ENCODE measurements around the gene ATG16L2.

The ATG16L2 gene

DNA sequence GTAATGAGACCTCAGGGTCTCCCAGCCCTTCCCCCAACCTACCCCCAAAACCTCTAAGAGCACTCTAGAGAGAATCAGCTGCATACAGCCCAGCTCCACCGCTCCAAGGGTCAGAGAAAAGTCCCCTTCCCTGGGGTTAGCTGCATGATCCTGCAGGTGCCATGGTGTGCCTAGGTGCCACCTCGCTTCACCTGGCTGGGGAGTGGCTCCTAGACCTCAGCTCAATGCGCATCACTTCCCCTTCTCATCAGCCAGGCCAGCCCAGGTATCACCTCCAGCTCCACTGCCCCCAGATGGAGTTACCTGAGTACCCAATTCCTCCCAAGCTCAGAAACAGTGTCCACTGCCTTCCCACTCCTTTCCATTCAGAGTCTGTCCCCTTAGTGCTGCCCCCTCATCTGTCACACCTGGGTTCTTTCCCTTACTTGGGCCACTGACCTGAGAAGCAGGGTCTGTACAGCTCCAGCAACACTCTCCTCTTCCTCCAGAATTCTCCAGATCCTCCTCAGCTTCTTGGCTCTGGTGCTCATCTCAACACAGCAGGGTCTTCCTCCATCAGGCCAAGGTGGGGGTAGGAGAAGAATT is 21.7 kb upstream of the ATG16L2 start:
- H3K4me3 ChIP-seq (replicated peaks in 1 of 2; ENCODE audit: low read depth in 2 of 2, low read length in 2 of 2) = no peak overlapping the region

DNA sequence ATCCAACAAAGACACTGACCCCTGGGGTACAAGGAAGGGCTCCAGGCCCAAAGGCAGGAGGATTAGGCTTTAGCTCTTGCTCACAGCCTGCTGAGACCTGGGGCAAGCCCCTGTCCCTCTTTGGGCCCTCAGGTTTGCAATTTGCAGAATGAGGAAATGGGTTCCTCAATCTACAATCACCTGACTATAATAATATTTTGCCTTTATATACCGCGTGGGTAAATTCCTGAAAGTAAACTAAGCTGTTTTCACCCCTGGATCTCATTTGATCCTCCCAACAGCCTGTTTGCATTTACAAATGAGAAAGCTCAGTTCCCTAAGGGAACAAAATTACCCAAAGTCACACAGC is 21.2 kb upstream of the ATG16L2 start:
- H3K4me3 ChIP-seq (replicated peaks in 1 of 2; ENCODE audit: low read depth in 2 of 2, low read length in 2 of 2) = no peak overlapping the region
- TF ChIP-seq, protein P1, sequence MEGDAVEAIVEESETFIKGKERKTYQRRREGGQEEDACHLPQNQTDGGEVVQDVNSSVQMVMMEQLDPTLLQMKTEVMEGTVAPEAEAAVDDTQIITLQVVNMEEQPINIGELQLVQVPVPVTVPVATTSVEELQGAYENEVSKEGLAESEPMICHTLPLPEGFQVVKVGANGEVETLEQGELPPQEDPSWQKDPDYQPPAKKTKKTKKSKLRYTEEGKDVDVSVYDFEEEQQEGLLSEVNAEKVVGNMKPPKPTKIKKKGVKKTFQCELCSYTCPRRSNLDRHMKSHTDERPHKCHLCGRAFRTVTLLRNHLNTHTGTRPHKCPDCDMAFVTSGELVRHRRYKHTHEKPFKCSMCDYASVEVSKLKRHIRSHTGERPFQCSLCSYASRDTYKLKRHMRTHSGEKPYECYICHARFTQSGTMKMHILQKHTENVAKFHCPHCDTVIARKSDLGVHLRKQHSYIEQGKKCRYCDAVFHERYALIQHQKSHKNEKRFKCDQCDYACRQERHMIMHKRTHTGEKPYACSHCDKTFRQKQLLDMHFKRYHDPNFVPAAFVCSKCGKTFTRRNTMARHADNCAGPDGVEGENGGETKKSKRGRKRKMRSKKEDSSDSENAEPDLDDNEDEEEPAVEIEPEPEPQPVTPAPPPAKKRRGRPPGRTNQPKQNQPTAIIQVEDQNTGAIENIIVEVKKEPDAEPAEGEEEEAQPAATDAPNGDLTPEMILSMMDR (IDR thresholded peaks at IDR 0.05; ENCODE audit: low read depth, low read length) = no peak
- no peak for DNase-seq (ENCODE audit: low read depth in 2 of 2)

More for the DNA sequence above, 21.7 kb upstream of the ATG16L2 start:
- TF ChIP-seq, protein P1 (IDR thresholded peaks at IDR 0.05; ENCODE audit: low read depth, low read length) = no peak
- DNase-seq (ENCODE audit: low read depth in 2 of 2) = no peak

DNA sequence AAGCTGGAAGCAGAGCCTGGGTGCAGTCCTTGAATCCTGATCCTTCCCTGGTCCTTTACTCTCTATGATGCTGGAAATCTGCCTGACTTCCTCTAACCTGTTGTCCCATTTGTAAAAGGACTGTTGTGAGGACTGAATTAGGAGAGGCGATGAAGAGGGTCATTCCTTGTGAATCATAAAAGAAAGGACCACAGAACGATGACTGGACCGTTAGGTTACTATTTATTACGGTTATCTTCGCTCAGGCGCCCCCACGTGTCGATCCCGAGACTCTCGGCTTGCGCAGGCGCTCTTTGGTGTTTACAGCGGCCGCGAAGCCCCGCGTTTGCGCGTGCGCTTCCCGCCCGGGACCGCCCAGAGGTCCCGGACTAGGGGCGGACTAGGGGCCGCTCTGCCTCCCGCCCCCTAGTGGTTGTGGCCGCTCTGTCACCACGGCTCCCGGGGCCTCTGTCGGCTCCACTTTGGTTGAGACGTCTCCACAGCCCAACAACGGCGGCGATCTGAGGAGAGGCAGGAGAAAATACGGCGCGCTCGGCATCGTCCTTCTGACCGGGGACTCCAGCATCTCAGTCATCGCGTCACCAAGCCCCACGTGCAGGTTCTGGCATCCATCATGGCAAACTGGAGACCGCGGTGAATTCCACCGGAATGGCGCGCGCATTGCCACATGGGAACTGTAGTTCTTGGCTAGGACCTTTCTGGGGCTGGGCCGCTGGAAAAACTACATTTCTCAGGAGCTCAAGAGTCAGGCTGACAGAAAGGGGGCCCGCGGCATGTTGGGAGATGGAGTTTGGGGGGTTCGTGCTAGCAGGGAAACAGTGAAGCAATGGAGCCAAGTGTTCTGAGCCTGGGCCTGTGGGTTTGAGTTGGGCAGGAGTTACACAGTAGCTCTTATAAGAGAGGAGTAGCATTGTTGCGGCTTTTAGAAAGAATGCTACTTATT is 20.5 kb upstream of the ATG16L2 start, which contains the start of gene STARD10:
STARD10 (minus strand) TSS at position 623 of the 943 bp plus-strand sequence. CDS start 12,866 bp downstream, outside the sequence.
- peak within 1 kb of the TSS; percentile 71 to 74 for H3K4me3 ChIP-seq (replicated peaks in 1 of 2; ENCODE audit: low read depth in 2 of 2, low read length in 2 of 2)
- TF ChIP-seq, protein P1 (IDR thresholded peaks at IDR 0.05; ENCODE audit: low read depth, low read length) = peak; percentile 92
- peak; percentile 96 to 97 for DNase-seq (ENCODE audit: low read depth in 2 of 2)

DNA sequence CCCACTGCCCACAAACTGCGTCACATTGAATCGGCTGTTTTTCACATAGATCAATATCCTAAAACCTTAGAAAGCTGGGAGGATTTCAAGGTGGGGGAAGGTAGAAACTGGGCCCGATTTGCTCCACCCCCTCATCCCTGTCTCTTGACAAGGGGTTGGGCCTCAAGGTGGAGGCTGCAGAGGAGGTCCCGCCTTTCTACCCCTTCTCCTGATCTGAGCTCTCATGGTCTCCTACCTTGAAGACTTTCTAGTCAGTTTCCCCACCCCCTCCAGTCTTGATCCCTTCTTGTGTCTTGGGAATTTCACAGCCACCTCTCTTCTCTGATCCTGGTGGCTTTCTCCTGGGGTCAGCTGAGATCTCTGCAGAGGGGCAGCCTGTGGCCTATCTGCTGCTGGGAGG is 15.8 kb upstream of the ATG16L2 start:
- H3K4me3 ChIP-seq (replicated peaks in 1 of 2; ENCODE audit: low read depth in 2 of 2, low read length in 2 of 2) = no peak overlapping the region
- TF ChIP-seq, protein P1 (IDR thresholded peaks at IDR 0.05; ENCODE audit: low read depth, low read length) = no peak
- no peak for DNase-seq (ENCODE audit: low read depth in 2 of 2)

DNA sequence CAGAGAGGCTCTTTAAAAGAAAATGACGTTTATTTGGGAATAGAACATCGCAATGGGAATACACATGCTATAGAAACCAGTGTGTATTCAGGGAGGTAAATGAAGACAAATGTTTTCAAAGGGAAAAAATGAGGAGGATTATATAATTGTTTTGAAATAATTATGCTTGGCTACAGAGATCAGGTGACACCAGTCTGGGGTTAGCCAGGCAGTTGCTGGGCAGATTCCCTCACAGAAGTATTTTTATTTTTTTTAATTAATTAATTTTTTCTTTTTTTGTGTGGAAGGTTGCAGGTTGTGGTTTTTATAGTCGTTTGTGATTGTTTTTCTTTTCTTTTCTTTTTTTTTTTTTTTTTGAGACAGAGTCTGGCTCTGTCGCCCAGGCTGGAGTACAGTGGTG is 14.8 kb upstream of the ATG16L2 start:
- DNase-seq (ENCODE audit: low read depth in 2 of 2) = no peak
- TF ChIP-seq, protein P1 (IDR thresholded peaks at IDR 0.05; ENCODE audit: low read depth, low read length) = no peak

DNA sequence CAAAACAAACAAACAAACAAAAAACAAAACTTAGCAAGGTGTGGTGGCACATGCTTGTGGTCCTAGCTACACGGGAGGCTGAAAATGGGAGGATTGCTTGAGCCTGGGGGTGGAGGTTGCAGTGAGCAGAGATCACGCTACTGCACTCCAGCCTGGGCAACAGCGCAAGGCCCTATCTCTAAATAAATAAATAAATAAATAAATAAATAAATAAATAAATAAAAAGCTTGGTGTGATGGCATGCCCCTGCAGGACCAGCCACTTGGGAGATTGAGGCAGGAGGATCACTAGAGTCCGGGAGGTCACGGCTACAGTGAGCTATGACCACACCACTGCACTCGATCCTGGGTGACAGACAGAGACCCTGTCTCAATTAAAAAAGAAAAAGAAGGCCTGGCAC is 11.4 kb upstream of the ATG16L2 start:
- TF ChIP-seq, protein P1 (IDR thresholded peaks at IDR 0.05; ENCODE audit: low read depth, low read length) = no peak
- DNase-seq (ENCODE audit: low read depth in 2 of 2) = no peak
- no peak overlapping the region for H3K4me3 ChIP-seq (replicated peaks in 1 of 2; ENCODE audit: low read depth in 2 of 2, low read length in 2 of 2)

More for the DNA sequence above, 14.8 kb upstream of the ATG16L2 start:
- H3K4me3 ChIP-seq (replicated peaks in 1 of 2; ENCODE audit: low read depth in 2 of 2, low read length in 2 of 2) = no peak overlapping the region
